Right atrium auricular region (tissue), 2 donors: ENCODE data around the gene MFSD12. TPM values are rescaled to one million over a fixed set of nuclear protein-coding genes. Genes with fewer than 3 reads are reported as not detected.
"Not testable (repeated sequence)": the region's sequence is repeated elsewhere in the genome, so short reads cannot be mapped to it uniquely, and the experiment has no call there.

Experiments
- DNase-seq: peaks from one replicate; pipeline ENCODE4 v3.0.0-alpha.2; 2019; ENCODE audit warnings: low spot score
- H3K27ac ChIP-seq, 2 donors: fragments of 200-600 bp; sonication (generic); 1 replicate in 1 of 2; 2 replicates in 1 of 2; pipeline ENCODE4 v1.5.1; 2016 to 2019
- H3K27me3 ChIP-seq, 2 donors: fragments of 200-600 bp; sonication (generic); one replicate each; pipeline versions ENCODE4 v1.5.1 to v1.6.0; 2017 to 2019
- H3K36me3 ChIP-seq: fragments of 200-600 bp; sonication (generic); one replicate; pipeline ENCODE4 v1.5.1; 2016
- H3K4me1 ChIP-seq, 2 donors: fragments of 200-600 bp; sonication (generic); one replicate each; pipeline versions ENCODE4 v1.5.1 to v1.6.0; 2017 to 2019
- H3K4me3 ChIP-seq, 2 donors: fragments of 200-600 bp; sonication (generic); 1 replicate in 1 of 2; 2 replicates in 1 of 2; pipeline ENCODE4 v1.5.1; 2017 to 2019; ENCODE audit warnings: mild to moderate bottlenecking in 1 of 2, moderate library complexity in 1 of 2
- H3K9me3 ChIP-seq, 2 donors: fragments of 200-600 bp; sonication (generic); one replicate each; pipeline ENCODE4 v1.5.1; 2019
- CTCF ChIP-seq, 2 donors: fragments of 200-600 bp; sonication (generic); IDR thresholded peaks; one replicate each; pipeline ENCODE4 v1.5.1; 2019; ENCODE audit warnings: antibody characterized with exemption in 2 of 2
- total RNA-seq, 2 donors: library from RNA; depleted of rRNA; stranded (reverse); fragments of >200 nt; gene quantifications; one replicate each; pipeline ENCODE4 v1.1.0, GENCODE V29; 2016

The MFSD12 gene
- total RNA-seq, 2 donors from 2014 or later = 15.8 to 35.4 TPM

- Histone ChIP-seq H3K4me3 (no peak overlapping the region), H3K36me3 (peaks cover 64% of the 10 kb centered on the region), H3K4me1 (peaks cover 0 to 6% of the 10 kb centered on the region in 2 donors), H3K9me3 (no peaks in the 10 kb centered on the region), H3K27me3 (no peaks in the 10 kb centered on the region), H3K27ac (no peak overlapping the region)
- no peak for TF ChIP-seq CTCF (IDR thresholded peaks at IDR 0.05)
- no peak for DNase-seq
Observed at GRCh38 chr19:3532154-3532786, 25.1 kb downstream of the MFSD12 start.

DNA sequence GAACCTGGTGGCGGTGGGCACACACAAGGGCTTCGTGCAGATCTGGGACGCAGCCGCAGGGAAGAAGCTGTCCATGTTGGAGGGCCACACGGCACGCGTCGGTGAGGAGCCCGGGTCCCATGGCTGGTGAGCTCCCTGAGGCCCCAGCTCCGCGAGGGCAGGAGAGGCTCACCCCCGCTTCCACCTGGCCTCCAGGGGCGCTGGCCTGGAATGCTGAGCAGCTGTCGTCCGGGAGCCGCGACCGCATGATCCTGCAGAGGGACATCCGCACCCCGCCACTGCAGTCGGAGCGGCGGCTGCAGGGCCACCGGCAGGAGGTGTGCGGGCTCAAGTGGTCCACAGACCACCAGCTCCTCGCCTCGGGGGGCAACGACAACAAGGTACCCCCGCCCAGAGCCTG is 25.7 kb downstream of the MFSD12 start:
- no peaks in the 10 kb centered on the region for H3K27me3 ChIP-seq
- no peak for DNase-seq
- H3K27ac ChIP-seq = no peak overlapping the region
- H3K36me3 ChIP-seq = peaks cover 70% of the 10 kb centered on the region
- no peaks in the 10 kb centered on the region for H3K9me3 ChIP-seq
- H3K4me1 ChIP-seq = peaks cover 0 to 6% of the 10 kb centered on the region in 2 donors
- TF ChIP-seq CTCF (IDR thresholded peaks at IDR 0.05) = no peak
- no peak overlapping the region for H3K4me3 ChIP-seq

- Histone ChIP-seq H3K27me3 (no peaks in the 10 kb centered on the region), H3K36me3 (peaks cover 76% of the 10 kb centered on the region), H3K9me3 (no peaks in the 10 kb centered on the region), H3K4me3 (no peak overlapping the region), H3K27ac (no peak overlapping the region), H3K4me1 (no peaks in the 10 kb centered on the region)
- TF ChIP-seq CTCF (IDR thresholded peaks at IDR 0.05) = no peak
- DNase-seq = no peak
Observed at GRCh38 chr19:3530389-3530788, 27.0 kb downstream of the MFSD12 start.

DNA sequence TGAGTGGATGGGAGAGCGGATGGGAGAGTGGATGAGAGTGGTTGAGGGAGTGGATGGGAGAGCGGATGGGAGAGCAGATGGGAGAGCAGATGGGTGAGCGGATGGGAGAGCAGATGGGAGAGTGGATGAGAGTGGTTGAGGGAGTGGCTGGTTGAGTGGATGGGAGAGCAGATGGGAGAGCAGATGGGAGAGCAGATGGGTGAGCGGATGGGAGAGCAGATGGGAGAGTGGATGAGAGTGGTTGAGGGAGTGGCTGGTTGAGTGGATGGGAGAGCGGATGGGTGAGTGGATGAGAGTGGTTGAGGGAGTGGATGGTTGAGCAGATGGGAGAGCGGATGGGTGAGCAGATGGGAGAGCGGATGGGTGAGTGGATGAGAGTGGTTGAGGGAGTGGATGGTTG is 28.1 kb downstream of the MFSD12 start:
- H3K27me3 ChIP-seq, H3K4me3 ChIP-seq, H3K4me1 ChIP-seq, H3K27ac ChIP-seq, DNase-seq, H3K9me3 ChIP-seq: not testable (repeated sequence)
- peaks cover 72% of the 10 kb centered on the region for H3K36me3 ChIP-seq

DNA sequence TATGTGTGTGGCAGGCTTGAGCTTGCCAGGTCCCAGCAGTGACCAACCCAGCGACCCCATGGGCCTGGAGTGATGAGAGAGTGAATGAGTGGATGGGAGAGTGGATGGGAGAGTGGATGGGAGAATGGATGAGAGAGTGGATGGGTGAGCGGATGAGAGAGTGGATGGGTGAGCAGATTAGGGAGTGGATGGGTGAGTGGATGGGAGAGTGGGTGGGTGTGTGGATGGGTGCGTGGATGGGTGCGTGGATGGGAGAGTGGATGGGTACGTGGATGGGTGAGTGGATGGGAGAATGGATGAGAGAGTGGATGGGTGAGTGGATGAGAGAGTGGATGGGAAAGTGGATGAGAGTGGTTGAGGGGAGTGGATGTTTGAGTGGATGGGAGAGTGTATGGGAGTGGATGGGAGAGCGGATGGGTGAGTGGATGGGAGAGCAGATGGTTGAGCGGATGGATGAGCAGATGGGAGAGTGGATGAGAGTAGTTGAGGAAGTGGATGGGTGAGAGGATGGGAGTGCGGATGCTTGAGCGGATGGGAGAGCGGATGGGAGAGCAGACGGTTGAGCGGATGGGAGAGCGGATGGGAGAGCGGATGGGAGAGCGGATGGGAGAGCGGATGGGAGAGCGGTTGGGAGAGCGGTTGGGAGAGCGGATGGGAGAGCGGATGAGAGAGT is 28.7 kb downstream of the MFSD12 start:
- Histone ChIP-seq H3K4me1 (no peaks in the 10 kb centered on the region), H3K9me3 (no peaks in the 10 kb centered on the region), H3K4me3 (no peak overlapping the region), H3K36me3 (peaks cover 69% of the 10 kb centered on the region), H3K27me3 (no peaks in the 10 kb centered on the region), H3K27ac (no peak overlapping the region)
- TF ChIP-seq CTCF (IDR thresholded peaks at IDR 0.05) = no peak
- DNase-seq = no peak

- TF ChIP-seq CTCF (IDR thresholded peaks at IDR 0.05) = no peak
- no peak for DNase-seq
- H3K27me3 ChIP-seq = no peaks in the 10 kb centered on the region
- no peaks in the 10 kb centered on the region for H3K4me1 ChIP-seq
- peaks cover 69% of the 10 kb centered on the region for H3K36me3 ChIP-seq
- H3K4me3 ChIP-seq = no peak overlapping the region
- H3K27ac ChIP-seq = no peak overlapping the region
- H3K9me3 ChIP-seq = no peaks in the 10 kb centered on the region
Observed at GRCh38 chr19:3528080-3528479, 29.3 kb downstream of the MFSD12 start.
